Measurements from ENCODE around the gene TOX2. TPM values are rescaled to one million over a fixed set of nuclear protein-coding genes. Genes with fewer than 3 reads are reported as not detected.

The TOX2 gene
- total RNA-seq, 1 experiment from 2014 or later = not detected

- ChIA-PET POLR2A (interaction anchor here (0.5 to 0.6 kb wide), 2 partner anchors 218 to 566 kb away, joined by 3 to 5 read pairs; no protein-coding TSS in a partner anchor), CTCF (interaction anchor here (0.7 kb wide), 1 partner anchor 230 kb away, joined by 4 read pairs; no protein-coding TSS in a partner anchor)
- no peaks in the 10 kb centered on the region for H3K36me3 Mint-ChIP-seq (ENCODE audit: insufficient read depth, unreplicated experiment)
- no peaks in the 10 kb centered on the region for H3K4me1 Mint-ChIP-seq (ENCODE audit: low read depth, unreplicated experiment)
- no peak overlapping the region for H3K27ac Mint-ChIP-seq (ENCODE audit: unreplicated experiment)
- no peaks in the 10 kb centered on the region; the same call in none of the 2 replicates for H3K27me3 ChIP-seq (replicated peaks; ENCODE audit: control insufficient read depth, insufficient read depth, low read length)
- intact Hi-C loops (cut with micrococcal nuclease; ENCODE audit: unreplicated experiment) = no loop called here
- H3K36me3 ChIP-seq (ENCODE audit: control insufficient read depth, insufficient read depth, low read length) = no peaks in the 10 kb centered on the region
- peaks cover 32% of the 10 kb centered on the region for H3K27me3 Mint-ChIP-seq (ENCODE audit: insufficient read depth, unreplicated experiment)
- H3K4me3 ChIP-seq (ENCODE audit: low read depth, low read length) = no peak overlapping the region
- DNase-seq = no peak
- no TSS peak for BruUV-seq (replicated peaks)
- H3K9me3 Mint-ChIP-seq (ENCODE audit: unreplicated experiment) = no peaks in the 10 kb centered on the region
- no peaks in the 10 kb centered on the region for H3K9me3 ChIP-seq
- no peak overlapping the region for H3K4me3 Mint-ChIP-seq (ENCODE audit: unreplicated experiment)
- TF ChIP-seq, protein P1, sequence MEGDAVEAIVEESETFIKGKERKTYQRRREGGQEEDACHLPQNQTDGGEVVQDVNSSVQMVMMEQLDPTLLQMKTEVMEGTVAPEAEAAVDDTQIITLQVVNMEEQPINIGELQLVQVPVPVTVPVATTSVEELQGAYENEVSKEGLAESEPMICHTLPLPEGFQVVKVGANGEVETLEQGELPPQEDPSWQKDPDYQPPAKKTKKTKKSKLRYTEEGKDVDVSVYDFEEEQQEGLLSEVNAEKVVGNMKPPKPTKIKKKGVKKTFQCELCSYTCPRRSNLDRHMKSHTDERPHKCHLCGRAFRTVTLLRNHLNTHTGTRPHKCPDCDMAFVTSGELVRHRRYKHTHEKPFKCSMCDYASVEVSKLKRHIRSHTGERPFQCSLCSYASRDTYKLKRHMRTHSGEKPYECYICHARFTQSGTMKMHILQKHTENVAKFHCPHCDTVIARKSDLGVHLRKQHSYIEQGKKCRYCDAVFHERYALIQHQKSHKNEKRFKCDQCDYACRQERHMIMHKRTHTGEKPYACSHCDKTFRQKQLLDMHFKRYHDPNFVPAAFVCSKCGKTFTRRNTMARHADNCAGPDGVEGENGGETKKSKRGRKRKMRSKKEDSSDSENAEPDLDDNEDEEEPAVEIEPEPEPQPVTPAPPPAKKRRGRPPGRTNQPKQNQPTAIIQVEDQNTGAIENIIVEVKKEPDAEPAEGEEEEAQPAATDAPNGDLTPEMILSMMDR (IDR thresholded peaks at IDR 0.05; ENCODE audit: insufficient read depth in 1 of 2, low read depth in 1 of 2, low read length in 1 of 2, severe bottlenecking in 1 of 2, unreplicated experiment in 1 of 2) = no peak
- no peaks in the 10 kb centered on the region for H3K4me1 ChIP-seq
Measured at GRCh38 chr20:44002861-44003260, 88.2 kb downstream of the TOX2 start.

GRCh38 chr20:44003609-44004008 is 89.0 kb downstream of the TOX2 start:
- H3K4me3 ChIP-seq (ENCODE audit: low read depth, low read length) = no peak overlapping the region
- TF ChIP-seq, protein P1 (IDR thresholded peaks at IDR 0.05; ENCODE audit: insufficient read depth in 1 of 2, low read depth in 1 of 2, low read length in 1 of 2, severe bottlenecking in 1 of 2, unreplicated experiment in 1 of 2) = no peak
- no peaks in the 10 kb centered on the region for H3K4me1 ChIP-seq
- no peaks in the 10 kb centered on the region for H3K36me3 Mint-ChIP-seq (ENCODE audit: insufficient read depth, unreplicated experiment)
- no peaks in the 10 kb centered on the region for H3K9me3 ChIP-seq
- H3K27ac Mint-ChIP-seq (ENCODE audit: unreplicated experiment) = no peak overlapping the region
- no peak overlapping the region for H3K4me3 Mint-ChIP-seq (ENCODE audit: unreplicated experiment)
- ChIA-PET POLR2A (no interaction called here), CTCF (no interaction called here)
- H3K9me3 Mint-ChIP-seq (ENCODE audit: unreplicated experiment) = no peaks in the 10 kb centered on the region
- no TSS peak for BruUV-seq (replicated peaks)
- intact Hi-C loops (cut with micrococcal nuclease; ENCODE audit: unreplicated experiment) = no loop called here
- H3K27me3 ChIP-seq (replicated peaks; ENCODE audit: control insufficient read depth, insufficient read depth, low read length) = no peaks in the 10 kb centered on the region; the same call in none of the 2 replicates
- no peaks in the 10 kb centered on the region for H3K36me3 ChIP-seq (ENCODE audit: control insufficient read depth, insufficient read depth, low read length)
- DNase-seq = peak in 1 of 2 experiments; percentile 35
- peaks cover 33% of the 10 kb centered on the region for H3K27me3 Mint-ChIP-seq (ENCODE audit: insufficient read depth, unreplicated experiment)
- H3K4me1 Mint-ChIP-seq (ENCODE audit: low read depth, unreplicated experiment) = no peaks in the 10 kb centered on the region

GRCh38 chr20:44004306-44004915 is 89.8 kb downstream of the TOX2 start:
- no peaks in the 10 kb centered on the region for H3K36me3 ChIP-seq (ENCODE audit: control insufficient read depth, insufficient read depth, low read length)
- ChIA-PET POLR2A (no interaction called here), CTCF (no interaction called here)
- H3K36me3 Mint-ChIP-seq (ENCODE audit: insufficient read depth, unreplicated experiment) = no peaks in the 10 kb centered on the region
- no peaks in the 10 kb centered on the region; the same call in none of the 2 replicates for H3K27me3 ChIP-seq (replicated peaks; ENCODE audit: control insufficient read depth, insufficient read depth, low read length)
- peak in 1 of 2 experiments; percentile 33 for DNase-seq
- intact Hi-C loops (cut with micrococcal nuclease; ENCODE audit: unreplicated experiment) = no loop called here
- no peaks in the 10 kb centered on the region for H3K9me3 Mint-ChIP-seq (ENCODE audit: unreplicated experiment)
- H3K4me1 ChIP-seq = no peaks in the 10 kb centered on the region
- H3K27ac Mint-ChIP-seq (ENCODE audit: unreplicated experiment) = no peak overlapping the region
- no peaks in the 10 kb centered on the region for H3K9me3 ChIP-seq
- H3K27me3 Mint-ChIP-seq (ENCODE audit: insufficient read depth, unreplicated experiment) = peaks cover 33% of the 10 kb centered on the region
- TF ChIP-seq, protein P1 (IDR thresholded peaks at IDR 0.05; ENCODE audit: insufficient read depth in 1 of 2, low read depth in 1 of 2, low read length in 1 of 2, severe bottlenecking in 1 of 2, unreplicated experiment in 1 of 2) = no peak
- H3K4me1 Mint-ChIP-seq (ENCODE audit: low read depth, unreplicated experiment) = no peaks in the 10 kb centered on the region
- H3K4me3 ChIP-seq (ENCODE audit: low read depth, low read length) = no peak overlapping the region
- no TSS peak for BruUV-seq (replicated peaks)
- no peak overlapping the region for H3K4me3 Mint-ChIP-seq (ENCODE audit: unreplicated experiment)

Measured in Caco-2 (cell line).